WTC11 (cell line): ENCODE data around the gene SRR. TPM values are rescaled to one million over a fixed set of nuclear protein-coding genes. Genes with fewer than 3 reads are reported as not detected.

Source experiments
- ATAC-seq: fragments of 200-7000 bp; cut with Tn5 transposase; 2 replicates; pipeline ENCODE4 v1.10.0; 2021; ENCODE audit warnings: mild to moderate bottlenecking, moderate library complexity
- CTCF ChIA-PET: fragments of 300-600 bp; sonication (Branson Sonifier 250); formaldehyde crosslinking; loops from one replicate; lab custom pipeline; 2021; ENCODE audit warnings: antibody characterized with exemption; lab: Charles Lee
- POLR2A ChIA-PET: fragments of 350-600 bp; sonication (Branson Sonifier 250); formaldehyde crosslinking; loops from one replicate; lab custom pipeline; 2021; ENCODE audit warnings: antibody characterized with exemption; lab: Charles Lee
- DNase-seq: peaks from one replicate; pipeline ENCODE4 v3.0.0; 2021; ENCODE audit warnings: low spot score
- H3K27ac Mint-ChIP-seq: 2 replicates; pipeline ENCODE4 v1.8.0; 2021; ENCODE audit warnings: mixed read lengths
- H3K27me3 Mint-ChIP-seq: 2 replicates; pipeline ENCODE4 v1.8.0; 2021; ENCODE audit warnings: low read depth, mild to moderate bottlenecking, moderate library complexity, mixed read lengths
- H3K36me3 Mint-ChIP-seq: 2 replicates; pipeline ENCODE4 v1.8.0; 2021; ENCODE audit warnings: mixed read lengths
- H3K4me1 Mint-ChIP-seq: 2 replicates; pipeline ENCODE4 v1.8.0; 2022; ENCODE audit warnings: mixed read lengths
- H3K4me3 Mint-ChIP-seq: 2 replicates; pipeline ENCODE4 v1.8.0; 2021; ENCODE audit warnings: mild to moderate bottlenecking, moderate library complexity, mixed read lengths
- H3K9me3 Mint-ChIP-seq: 2 replicates; pipeline ENCODE4 v1.8.0; 2021; ENCODE audit warnings: mixed read lengths
- CBFB ChIP-seq: sonication (generic); formaldehyde crosslinking; IDR thresholded peaks from 2 replicates; pipeline ENCODE4 v1.8.1; 2022; ENCODE audit warnings: mild to moderate bottlenecking, low read depth, missing genetic modification reagents
- CDX4 ChIP-seq: fragments of 250-450 bp; sonication (Bioruptor Pico); IDR thresholded peaks from 2 replicates; pipeline ENCODE4 v1.9.0; 2021; ENCODE audit warnings: moderate library complexity, mild to moderate bottlenecking, inconsistent platforms, borderline replicate concordance
- ESRRA ChIP-seq: sonication (generic); formaldehyde crosslinking; IDR thresholded peaks from 2 replicates; pipeline ENCODE4 v1.8.1; 2022; ENCODE audit warnings: mild to moderate bottlenecking, missing genetic modification reagents, borderline replicate concordance
- FOXJ3 ChIP-seq: sonication (generic); formaldehyde crosslinking; IDR thresholded peaks from 2 replicates; pipeline ENCODE4 v1.9.0; 2021; ENCODE audit warnings: missing genetic modification reagents, mild to moderate bottlenecking, borderline replicate concordance
- MXD4 ChIP-seq: fragments of 250-450 bp; sonication (Bioruptor Pico); IDR thresholded peaks from 2 replicates; pipeline ENCODE4 v1.8.0; 2021; ENCODE audit warnings: mild to moderate bottlenecking, moderate library complexity, borderline replicate concordance
- PRRX2 ChIP-seq: fragments of 250-450 bp; sonication (Bioruptor Pico); IDR thresholded peaks from 2 replicates; pipeline ENCODE4 v1.8.0; 2021; ENCODE audit warnings: mild to moderate bottlenecking
- SOX15 ChIP-seq: fragments of 250-450 bp; sonication (Bioruptor Pico); IDR thresholded peaks from 2 replicates; pipeline ENCODE4 v1.9.0; 2021; ENCODE audit warnings: mild to moderate bottlenecking
- TP53 ChIP-seq: sonication (generic); formaldehyde crosslinking; IDR thresholded peaks from 2 replicates; pipeline ENCODE4 v1.8.1; 2023; ENCODE audit warnings: mild to moderate bottlenecking, missing genetic modification reagents
- ZNF138 ChIP-seq: sonication (generic); formaldehyde crosslinking; conservative IDR thresholded peaks from 2 replicates; pipeline ENCODE4 v1.8.1; 2022; ENCODE audit warnings: mild to moderate bottlenecking, moderate library complexity, missing genetic modification reagents
- ZNF232 ChIP-seq: sonication (generic); formaldehyde crosslinking; IDR thresholded peaks from 2 replicates; pipeline ENCODE4 v1.8.0; 2022; ENCODE audit warnings: mild to moderate bottlenecking, missing genetic modification reagents
- ZNF281 ChIP-seq: sonication (generic); formaldehyde crosslinking; IDR thresholded peaks from 2 replicates; pipeline ENCODE4 v1.8.0; 2023; ENCODE audit warnings: mild to moderate bottlenecking, missing genetic modification reagents
- total RNA-seq: library from RNA; stranded (reverse); gene quantifications from 3 replicates; pipeline ENCODE4 v1.2.3, GENCODE V29; 2021
- TF ChIP-seq, protein P1 (sequence below): sonication (generic); formaldehyde crosslinking; IDR thresholded peaks from 2 replicates; pipeline ENCODE4 v1.8.1; 2023; ENCODE audit warnings: mild to moderate bottlenecking, moderate library complexity, missing genetic modification reagents
- TF ChIP-seq, protein P2 (sequence below): fragments of 200-600 bp; IDR thresholded peaks from 2 replicates; pipeline ENCODE4 v1.8.0; 2022; ENCODE audit warnings: antibody characterized with exemption
- TF ChIP-seq, protein P3 (sequence below): fragments of 250-450 bp; sonication (Bioruptor Pico); IDR thresholded peaks from 2 replicates; pipeline ENCODE4 v1.9.0; 2021; ENCODE audit warnings: mild to moderate bottlenecking
- TF ChIP-seq, protein P4 (sequence below): fragments of 250-450 bp; sonication (Bioruptor Pico); IDR thresholded peaks from 2 replicates; pipeline ENCODE4 v1.8.0; 2021; ENCODE audit warnings: mild to moderate bottlenecking

The SRR gene
- total RNA-seq, 1 experiment from 2014 or later: 5.1 TPM

GRCh38 chr17:2279707-2280106 lies 24.0 kb upstream of the SRR start:
- Mint-ChIP-seq H3K27ac (no peak overlapping the region), H3K36me3 (peaks cover 27% of the 10 kb centered on the region)

GRCh38 chr17:2282297-2282873 lies 21.4 kb upstream of the SRR start:
- ChIA-PET POLR2A (interaction anchor here (0.7 kb wide), 1 partner anchor 111 kb away, joined by 6 read pairs; no protein-coding TSS in a partner anchor), CTCF (interaction anchor here (0.6 to 2.2 kb wide), 11 partner anchors 12 to 389 kb away, joined by 3 to 11 read pairs (median 3); partner anchors contain the start of genes SMG6 and SRR)

More at GRCh38 chr17:2279707-2280106, 24.0 kb upstream of the SRR start:
- TF ChIP-seq ZNF138 (no peak), SOX15 (CRISPR knock-in tag) (no peak), PRRX2 (CRISPR knock-in tag) (no peak)
- TF ChIP-seq, all 79 proteins: peak for 0
- POLR2A ChIA-PET: no interaction called here
- no peak for ATAC-seq
- Mint-ChIP-seq H3K9me3 (no peaks in the 10 kb centered on the region), H3K4me3 (no peak overlapping the region), H3K27me3 (no peaks in the 10 kb centered on the region), H3K4me1 (no peaks in the 10 kb centered on the region)
- DNase-seq: no peak
- CTCF ChIA-PET: interaction anchor here (0.8 kb wide), 1 partner anchor 221 kb away, joined by 3 read pairs; no protein-coding TSS in a partner anchor

DNA sequence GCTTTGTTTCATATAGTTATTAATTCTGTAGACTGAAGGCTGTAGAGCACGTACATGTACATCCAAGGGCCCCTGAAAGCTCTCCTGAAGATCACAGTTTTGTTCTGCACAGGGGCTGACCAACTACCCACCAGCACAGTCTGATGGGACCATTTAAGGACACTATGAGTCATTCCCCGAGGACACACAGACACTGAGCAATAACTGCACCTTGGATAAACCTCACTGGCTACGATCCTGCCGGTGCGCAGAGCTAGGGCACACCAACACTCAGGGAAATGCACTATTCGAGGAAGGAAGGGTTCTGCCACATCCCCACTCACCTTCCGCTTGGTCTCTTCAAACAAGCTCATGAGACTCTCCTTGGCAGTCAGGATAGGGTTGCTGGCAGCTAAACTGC lies 20.4 kb upstream of the SRR start:
- no peak for ATAC-seq
- no peak for TF ChIP-seq CDX4 (CRISPR knock-in tag)
- TF ChIP-seq, protein P1, sequence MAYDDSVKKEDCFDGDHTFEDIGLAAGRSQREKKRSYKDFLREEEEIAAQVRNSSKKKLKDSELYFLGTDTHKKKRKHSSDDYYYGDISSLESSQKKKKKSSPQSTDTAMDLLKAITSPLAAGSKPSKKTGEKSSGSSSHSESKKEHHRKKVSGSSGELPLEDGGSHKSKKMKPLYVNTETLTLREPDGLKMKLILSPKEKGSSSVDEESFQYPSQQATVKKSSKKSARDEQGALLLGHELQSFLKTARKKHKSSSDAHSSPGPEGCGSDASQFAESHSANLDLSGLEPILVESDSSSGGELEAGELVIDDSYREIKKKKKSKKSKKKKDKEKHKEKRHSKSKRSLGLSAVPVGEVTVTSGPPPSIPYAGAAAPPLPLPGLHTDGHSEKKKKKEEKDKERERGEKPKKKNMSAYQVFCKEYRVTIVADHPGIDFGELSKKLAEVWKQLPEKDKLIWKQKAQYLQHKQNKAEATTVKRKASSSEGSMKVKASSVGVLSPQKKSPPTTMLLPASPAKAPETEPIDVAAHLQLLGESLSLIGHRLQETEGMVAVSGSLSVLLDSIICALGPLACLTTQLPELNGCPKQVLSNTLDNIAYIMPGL: no peak
- no peak for TF ChIP-seq TP53 (CRISPR knock-in tag)
- TF ChIP-seq, protein P2, sequence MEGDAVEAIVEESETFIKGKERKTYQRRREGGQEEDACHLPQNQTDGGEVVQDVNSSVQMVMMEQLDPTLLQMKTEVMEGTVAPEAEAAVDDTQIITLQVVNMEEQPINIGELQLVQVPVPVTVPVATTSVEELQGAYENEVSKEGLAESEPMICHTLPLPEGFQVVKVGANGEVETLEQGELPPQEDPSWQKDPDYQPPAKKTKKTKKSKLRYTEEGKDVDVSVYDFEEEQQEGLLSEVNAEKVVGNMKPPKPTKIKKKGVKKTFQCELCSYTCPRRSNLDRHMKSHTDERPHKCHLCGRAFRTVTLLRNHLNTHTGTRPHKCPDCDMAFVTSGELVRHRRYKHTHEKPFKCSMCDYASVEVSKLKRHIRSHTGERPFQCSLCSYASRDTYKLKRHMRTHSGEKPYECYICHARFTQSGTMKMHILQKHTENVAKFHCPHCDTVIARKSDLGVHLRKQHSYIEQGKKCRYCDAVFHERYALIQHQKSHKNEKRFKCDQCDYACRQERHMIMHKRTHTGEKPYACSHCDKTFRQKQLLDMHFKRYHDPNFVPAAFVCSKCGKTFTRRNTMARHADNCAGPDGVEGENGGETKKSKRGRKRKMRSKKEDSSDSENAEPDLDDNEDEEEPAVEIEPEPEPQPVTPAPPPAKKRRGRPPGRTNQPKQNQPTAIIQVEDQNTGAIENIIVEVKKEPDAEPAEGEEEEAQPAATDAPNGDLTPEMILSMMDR: no peak
- TF ChIP-seq, protein P3, sequence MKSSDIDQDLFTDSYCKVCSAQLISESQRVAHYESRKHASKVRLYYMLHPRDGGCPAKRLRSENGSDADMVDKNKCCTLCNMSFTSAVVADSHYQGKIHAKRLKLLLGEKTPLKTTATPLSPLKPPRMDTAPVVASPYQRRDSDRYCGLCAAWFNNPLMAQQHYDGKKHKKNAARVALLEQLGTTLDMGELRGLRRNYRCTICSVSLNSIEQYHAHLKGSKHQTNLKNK (CRISPR knock-in tag): no peak

More at GRCh38 chr17:2282297-2282873, 21.4 kb upstream of the SRR start:
- TF ChIP-seq ESRRA (CRISPR knock-in tag) (no peak), FOXJ3 (CRISPR knock-in tag) (no peak), CBFB (CRISPR knock-in tag) (no peak), MXD4 (no peak), ZNF232 (no peak), ZNF281 (CRISPR knock-in tag) (no peak)
- TF ChIP-seq, protein P4, sequence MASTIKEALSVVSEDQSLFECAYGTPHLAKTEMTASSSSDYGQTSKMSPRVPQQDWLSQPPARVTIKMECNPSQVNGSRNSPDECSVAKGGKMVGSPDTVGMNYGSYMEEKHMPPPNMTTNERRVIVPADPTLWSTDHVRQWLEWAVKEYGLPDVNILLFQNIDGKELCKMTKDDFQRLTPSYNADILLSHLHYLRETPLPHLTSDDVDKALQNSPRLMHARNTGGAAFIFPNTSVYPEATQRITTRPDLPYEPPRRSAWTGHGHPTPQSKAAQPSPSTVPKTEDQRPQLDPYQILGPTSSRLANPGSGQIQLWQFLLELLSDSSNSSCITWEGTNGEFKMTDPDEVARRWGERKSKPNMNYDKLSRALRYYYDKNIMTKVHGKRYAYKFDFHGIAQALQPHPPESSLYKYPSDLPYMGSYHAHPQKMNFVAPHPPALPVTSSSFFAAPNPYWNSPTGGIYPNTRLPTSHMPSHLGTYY (CRISPR knock-in tag): no peak
- TF ChIP-seq, protein P2: peak; percentile 39; the same call in 1 of the 2 replicates
- DNase-seq (no peak), ATAC-seq (peak; percentile 43)
- Mint-ChIP-seq H3K36me3 (peaks cover 34% of the 10 kb centered on the region), H3K9me3 (no peaks in the 10 kb centered on the region), H3K27ac (no peak overlapping the region), H3K4me1 (no peaks in the 10 kb centered on the region), H3K27me3 (no peaks in the 10 kb centered on the region), H3K4me3 (no peak overlapping the region)

More for the DNA sequence above, 20.4 kb upstream of the SRR start:
- Mint-ChIP-seq H3K9me3 (no peaks in the 10 kb centered on the region), H3K27me3 (no peaks in the 10 kb centered on the region), H3K4me1 (no peaks in the 10 kb centered on the region), H3K4me3 (no peak overlapping the region), H3K27ac (no peak overlapping the region), H3K36me3 (peaks cover 42% of the 10 kb centered on the region)
- POLR2A ChIA-PET: no interaction called here
- no peak for DNase-seq
- CTCF ChIA-PET: interaction anchor here (0.9 to 2.2 kb wide), 3 partner anchors 47 to 95 kb away, joined by 3 to 6 read pairs (median 3); no protein-coding TSS in a partner anchor
